ENCODE results near the gene RSKR. TPM values are rescaled to one million over a fixed set of nuclear protein-coding genes. Genes with fewer than 3 reads are reported as not detected.

RSKR gene
- 18.9 TPM for total RNA-seq (2021; ENCODE audit: unreplicated experiment)
- 9.5 and 9.7 TPM in 2 replicates for polyA plus RNA-seq (2012)
- Bru-seq, nascent RNA, result percentile 86 among the genes with signal in this experiment
- percentile 98 among the genes with signal in this experiment for BruChase-seq, experiment 1, labeled RNA remaining after a 6-hour chase
- BruChase-seq, experiment 2, labeled RNA remaining after a 2-hour chase, result percentile 96 among the genes with signal in this experiment
- long read RNA-seq, partial matches to known transcripts, result 0 of 2 reads
- long read RNA-seq, other reads (novel, unspliced or antisense), result 0 of 2 reads

- CTCF ChIA-PET, result interaction anchor here (1.4 kb wide), 1 partner anchor 10 kb away, joined by 3 read pairs; no protein-coding TSS in a partner anchor
- DNase-seq (ENCODE audit: low read depth, low spot score) (no peak), ATAC-seq (no peak)
- Histone ChIP-seq H3K36me3 (ENCODE audit: control insufficient read depth in 1 of 2, insufficient read depth in 2 of 2, low read length in 2 of 2) (peaks cover 50 to 64% of the 10 kb centered on the region in 2 experiments), H3K4me2 (ENCODE audit: low read length) (no peak within 1 kb of the TSS), H3K4me1 (ENCODE audit: control insufficient read depth in 1 of 2, insufficient read depth in 2 of 2, low read length in 2 of 2) (no peaks in the 10 kb centered on the region), H3K27ac (ENCODE audit: low read depth, low read length) (no peak within 1 kb of the TSS), H3K79me2 (ENCODE audit: insufficient read depth, low read length) (no peaks in the 10 kb centered on the region), H4K20me1 (ENCODE audit: insufficient read depth) (no peaks in the 10 kb centered on the region), H3K9ac (ENCODE audit: low read length) (no peak within 1 kb of the TSS), H2AFZ (ENCODE audit: low read depth, low read length, poor library complexity, severe bottlenecking) (no peak within 1 kb of the TSS), H3K9me2 (ENCODE audit: insufficient read depth) (no peaks in the 10 kb centered on the region), H3K27me3 (ENCODE audit: insufficient read depth, low read length) (no peaks in the 10 kb centered on the region), H3K9me3 (ENCODE audit: control insufficient read depth in 1 of 2, insufficient read depth in 1 of 2, low read depth in 1 of 2, low read length in 2 of 2) (no peaks in the 10 kb centered on the region), H3K4me3 (replicated peaks in 1 of 2; ENCODE audit: low read depth in 1 of 2, low read length in 2 of 2) (no peak within 1 kb of the TSS)
- BruUV-seq (replicated peaks), result no TSS peak
- POLR2A ChIA-PET, result no interaction called here
- intact Hi-C loops (cut with micrococcal nuclease), result loop anchor here (1.0 kb wide), 1 partner anchor 120 kb away; no protein-coding TSS in a partner anchor
- RAD21 ChIA-PET (ENCODE audit: low non-redundant PET in 1 of 2, low total read pairs in 2 of 2, uncharacterized antibody in 2 of 2, unreplicated experiment in 2 of 2), result no interaction called here
- no peak for TF ChIP-seq ZBTB33 (IDR thresholded peaks at IDR 0.05; ENCODE audit: extremely low read depth, insufficient replicate concordance, low read length)
- no peak for TF ChIP-seq RAD21 (IDR thresholded peaks at IDR 0.05; ENCODE audit: low read depth)
- no peak for TF ChIP-seq POLR2AphosphoS5 (IDR thresholded peaks at IDR 0.05; ENCODE audit: low read depth, low read length)
Measured at GRCh38 chr17:28613931-28614381, at the start of gene RSKR. RSKR (minus strand) TSS chr17:28614185; CDS start chr17:28614161, 24 bp downstream.

- no TSS peak for BruUV-seq (replicated peaks)
- Histone ChIP-seq H4K20me1 (ENCODE audit: insufficient read depth) (no peaks in the 10 kb centered on the region), H3K4me2 (ENCODE audit: low read length) (peak overlapping the region; percentile 77; the same call in 1 of the 2 replicates), H3K27me3 (ENCODE audit: insufficient read depth, low read length) (no peaks in the 10 kb centered on the region), H3K27ac (ENCODE audit: low read depth, low read length) (no peak overlapping the region), H2AFZ (ENCODE audit: low read depth, low read length, poor library complexity, severe bottlenecking) (no peak overlapping the region), H3K4me3 (replicated peaks in 1 of 2; ENCODE audit: low read depth in 1 of 2, low read length in 2 of 2) (peak overlapping the region in 1 of 2 experiments; percentile 92; a peak in 1 of 4 replicates), H3K79me2 (ENCODE audit: insufficient read depth, low read length) (peaks cover 91% of the 10 kb centered on the region), H3K9me2 (ENCODE audit: insufficient read depth) (no peaks in the 10 kb centered on the region), H3K9ac (ENCODE audit: low read length) (no peak overlapping the region), H3K36me3 (ENCODE audit: control insufficient read depth in 1 of 2, insufficient read depth in 2 of 2, low read length in 2 of 2) (peaks cover 6 to 29% of the 10 kb centered on the region in 2 experiments; a peak in 2 of 4 replicates), H3K9me3 (ENCODE audit: control insufficient read depth in 1 of 2, insufficient read depth in 1 of 2, low read depth in 1 of 2, low read length in 2 of 2) (no peaks in the 10 kb centered on the region), H3K4me1 (ENCODE audit: control insufficient read depth in 1 of 2, insufficient read depth in 2 of 2, low read length in 2 of 2) (peaks cover 12 to 13% of the 10 kb centered on the region in 2 experiments; a peak in 3 of 4 replicates)
- POLR2A ChIA-PET, result no interaction called here
- intact Hi-C loops (cut with micrococcal nuclease), result no loop called here
- RAD21 ChIA-PET (ENCODE audit: low non-redundant PET in 1 of 2, low total read pairs in 2 of 2, uncharacterized antibody in 2 of 2, unreplicated experiment in 2 of 2), result no interaction called here
- no peak for TF ChIP-seq CBX3 (IDR thresholded peaks at IDR 0.05; ENCODE audit: low read depth)
- no peak for TF ChIP-seq ELF1 (IDR thresholded peaks at IDR 0.05; ENCODE audit: borderline replicate concordance, low read depth)
- TF ChIP-seq ZNF274 (IDR thresholded peaks at IDR 0.05; ENCODE audit: low read depth, low read length), result no peak
- TF ChIP-seq REST (IDR thresholded peaks at IDR 0.05; ENCODE audit: low read depth), result no peak
- TF ChIP-seq POLR2AphosphoS5 (IDR thresholded peaks at IDR 0.05; ENCODE audit: low read depth, low read length), result no peak
- TF ChIP-seq CTCF (IDR thresholded peaks at IDR 0.05 in 2 of 3, conservative IDR thresholded peaks at IDR 0.05 in 1 of 3; ENCODE audit: borderline replicate concordance in 1 of 3, insufficient read depth in 1 of 3, low read depth in 2 of 3, low read length in 2 of 3), result no peak
- DNase-seq (ENCODE audit: low read depth, low spot score) (no peak), ATAC-seq (no peak)
- CTCF ChIA-PET, result no interaction called here
Measured at GRCh38 chr17:28663723-28664122, 49.7 kb upstream of the RSKR start.

Data from HCT116 (cell line).